Tracheal epithelial cell (primary cell): ENCODE results near the gene SPATA25. TPM values are rescaled to one million over a fixed set of nuclear protein-coding genes. Genes with fewer than 3 reads are reported as not detected.

Experiments used
- total RNA-seq: library from RNA; depleted of rRNA; stranded (reverse); fragments of >200 nt; gene quantifications from 2 replicates; pipeline ENCODE4 v1.2.1, GENCODE V29; 2014

The SPATA25 gene, protein sequence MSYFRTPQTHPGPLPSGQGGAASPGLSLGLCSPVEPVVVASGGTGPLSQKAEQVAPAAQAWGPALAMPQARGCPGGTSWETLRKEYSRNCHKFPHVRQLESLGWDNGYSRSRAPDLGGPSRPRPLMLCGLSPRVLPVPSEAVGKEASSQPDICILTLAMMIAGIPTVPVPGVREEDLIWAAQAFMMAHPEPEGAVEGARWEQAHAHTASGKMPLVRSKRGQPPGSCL
- 0.72 and 1.9 TPM in 2 replicates for total RNA-seq

DNA sequence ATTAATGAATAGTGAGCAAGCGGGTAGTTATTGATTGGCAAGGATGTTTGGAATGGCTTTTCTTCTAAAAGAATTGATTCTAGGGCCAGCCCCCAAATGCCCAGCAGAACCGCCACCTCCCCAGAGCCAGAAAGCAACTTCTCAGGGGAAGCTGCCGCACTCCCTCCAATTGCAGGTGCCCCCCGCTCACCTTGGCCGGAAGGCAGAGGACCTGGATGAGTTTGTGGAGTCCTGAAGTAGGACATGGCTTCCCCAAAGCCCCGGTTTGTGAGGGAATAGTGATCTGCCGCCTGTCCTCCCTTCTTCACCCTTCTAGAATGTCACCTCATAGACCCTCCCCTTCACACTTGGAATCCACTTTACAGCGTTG, at the start of gene SPATA25:
Gene SPATA25, minus strand, starts transcription at position 277 of the 370 bp plus-strand sequence. Its CDS starts 32 bp downstream, at position 245.

DNA sequence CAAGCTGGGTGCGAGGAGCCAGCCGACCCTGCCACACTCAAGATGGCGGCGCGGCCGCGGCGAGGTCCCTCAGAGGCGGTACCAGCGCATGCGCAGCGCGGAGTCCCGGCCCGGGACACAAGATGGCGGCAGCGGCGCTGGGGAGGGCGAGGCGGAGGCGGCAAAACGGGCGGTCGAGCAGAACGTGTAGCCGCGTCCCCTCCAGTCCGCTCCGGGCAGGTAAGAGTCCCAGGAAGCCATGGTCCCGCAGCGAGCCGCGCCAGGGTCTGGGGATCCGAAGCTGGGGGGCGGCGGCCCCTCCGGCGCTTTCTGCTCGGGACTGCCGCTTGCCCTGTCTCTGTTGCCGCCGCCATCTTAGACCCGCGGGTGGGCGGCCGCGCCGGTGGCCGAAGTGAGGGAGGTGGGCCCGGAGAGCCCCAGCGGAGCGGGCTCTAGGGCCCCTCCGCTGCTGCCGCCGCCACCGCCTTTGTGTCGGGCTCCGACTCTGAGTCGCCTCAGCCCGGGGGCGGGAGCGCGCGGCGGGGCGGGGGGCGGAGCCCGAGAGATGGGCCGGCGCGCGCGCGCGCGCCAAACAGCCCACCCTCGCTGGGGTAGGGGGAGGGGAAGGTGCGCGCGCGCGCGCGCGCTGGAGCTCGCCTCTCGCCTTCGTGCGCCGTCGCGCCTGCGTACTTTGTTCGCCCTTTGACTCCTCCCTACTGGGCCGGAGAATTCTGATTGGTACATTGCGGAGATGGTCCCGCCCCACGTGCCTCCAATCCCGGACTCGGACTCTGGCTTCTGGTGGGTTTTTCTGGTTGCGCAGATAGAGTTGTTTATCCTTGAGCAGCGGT, 47.4 kb upstream of the SPATA25 start, which contains the start of gene PCIF1:
Gene PCIF1, plus strand, starts transcription at position 98 of the 830 bp plus-strand sequence. CDS start 4,317 bp downstream, outside the sequence.

DNA sequence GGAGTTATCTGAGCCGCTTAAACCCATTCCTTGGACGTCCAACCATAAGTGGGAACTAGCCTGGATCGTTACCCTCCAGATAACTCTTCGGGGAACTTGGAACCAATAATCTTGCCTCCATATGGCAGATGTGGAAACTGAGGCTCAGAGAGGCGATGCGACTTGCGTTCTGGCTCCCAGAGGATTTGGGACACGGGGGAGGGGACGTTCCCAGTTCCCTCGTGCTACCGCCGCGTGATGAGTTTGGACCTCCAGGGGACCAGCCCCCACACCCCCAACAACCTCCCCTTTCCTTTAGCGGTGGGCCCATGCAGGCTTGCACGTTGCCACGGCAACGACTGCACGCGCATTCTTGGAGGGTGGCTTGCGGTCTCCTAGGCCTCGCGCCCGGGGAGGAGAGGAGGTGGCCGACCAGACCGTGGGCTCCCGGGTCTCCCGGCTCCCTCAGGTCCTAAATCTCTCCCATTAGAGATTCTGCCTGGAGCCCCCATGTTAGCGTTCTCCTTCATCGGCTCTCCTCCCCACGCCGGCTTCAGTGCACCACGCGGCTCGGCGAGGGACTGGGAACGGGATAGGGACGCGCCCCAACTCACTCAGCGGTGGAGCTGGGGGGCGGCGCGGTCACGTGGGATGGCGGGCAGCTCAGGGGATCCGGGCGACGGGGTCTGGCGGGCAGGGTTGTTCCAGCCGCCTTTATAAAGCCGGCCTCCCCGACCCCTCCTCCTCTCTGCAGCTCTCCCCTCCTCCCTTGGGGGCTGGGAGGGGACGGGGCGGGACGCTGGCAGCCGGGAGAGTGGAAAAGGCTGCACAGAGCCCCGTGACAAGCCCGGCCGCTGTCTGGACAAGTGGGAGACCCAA, 24.3 kb upstream of the SPATA25 start, which contains the start of gene PLTP:
Gene PLTP, minus strand, starts transcription at position 670 of the 858 bp plus-strand sequence. CDS start 703 bp downstream, outside the sequence.

DNA sequence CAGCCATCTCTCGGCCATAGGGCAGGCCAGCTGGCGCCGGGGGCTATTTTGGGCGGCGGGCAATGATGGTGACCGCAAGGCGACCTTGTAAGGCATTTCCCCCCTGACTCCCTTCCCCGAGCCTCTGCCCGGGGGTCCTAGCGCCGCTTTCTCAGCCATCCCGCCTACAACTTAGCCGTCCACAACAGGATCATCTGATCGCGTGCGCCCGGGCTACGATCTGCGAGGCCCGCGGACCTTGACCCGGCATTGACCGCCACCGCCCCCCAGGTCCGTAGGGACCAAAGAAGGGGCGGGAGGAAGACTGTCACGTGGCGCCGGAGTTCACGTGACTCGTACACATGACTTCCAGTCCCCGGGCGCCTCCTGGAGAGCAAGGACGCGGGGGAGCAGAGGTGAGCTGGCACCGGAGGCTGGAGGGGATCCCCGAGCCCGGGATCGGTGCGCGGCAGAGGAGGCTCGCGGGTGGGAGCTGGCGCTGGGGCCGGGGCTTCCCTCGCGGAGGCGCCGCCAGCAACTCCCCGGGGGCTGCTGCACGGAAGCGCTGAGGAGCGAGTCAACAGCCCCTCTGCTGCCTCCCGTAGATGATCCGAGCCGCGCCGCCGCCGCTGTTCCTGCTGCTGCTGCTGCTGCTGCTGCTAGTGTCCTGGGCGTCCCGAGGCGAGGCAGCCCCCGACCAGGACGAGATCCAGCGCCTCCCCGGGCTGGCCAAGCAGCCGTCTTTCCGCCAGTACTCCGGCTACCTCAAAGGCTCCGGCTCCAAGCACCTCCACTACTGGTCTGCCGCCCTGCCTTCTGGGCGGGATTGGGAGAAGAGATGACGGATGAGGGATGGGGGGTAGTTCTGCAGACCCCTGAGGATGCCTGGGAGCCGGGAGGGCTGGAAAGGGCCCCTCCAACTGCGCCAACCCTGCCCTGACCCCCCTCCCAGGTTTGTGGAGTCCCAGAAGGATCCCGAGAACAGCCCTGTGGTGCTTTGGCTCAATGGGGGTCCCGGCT, 3.9 kb upstream of the SPATA25 start, which contains the start of the genes CTSA and NEURL2:
Gene CTSA, plus strand, starts transcription at position 351 of the 999 bp plus-strand sequence. Its CDS starts 234 bp downstream, at position 585.
Gene NEURL2, minus strand, starts transcription at position 224 of the 999 bp plus-strand sequence. Its CDS starts 217 bp downstream, at position 7.

DNA sequence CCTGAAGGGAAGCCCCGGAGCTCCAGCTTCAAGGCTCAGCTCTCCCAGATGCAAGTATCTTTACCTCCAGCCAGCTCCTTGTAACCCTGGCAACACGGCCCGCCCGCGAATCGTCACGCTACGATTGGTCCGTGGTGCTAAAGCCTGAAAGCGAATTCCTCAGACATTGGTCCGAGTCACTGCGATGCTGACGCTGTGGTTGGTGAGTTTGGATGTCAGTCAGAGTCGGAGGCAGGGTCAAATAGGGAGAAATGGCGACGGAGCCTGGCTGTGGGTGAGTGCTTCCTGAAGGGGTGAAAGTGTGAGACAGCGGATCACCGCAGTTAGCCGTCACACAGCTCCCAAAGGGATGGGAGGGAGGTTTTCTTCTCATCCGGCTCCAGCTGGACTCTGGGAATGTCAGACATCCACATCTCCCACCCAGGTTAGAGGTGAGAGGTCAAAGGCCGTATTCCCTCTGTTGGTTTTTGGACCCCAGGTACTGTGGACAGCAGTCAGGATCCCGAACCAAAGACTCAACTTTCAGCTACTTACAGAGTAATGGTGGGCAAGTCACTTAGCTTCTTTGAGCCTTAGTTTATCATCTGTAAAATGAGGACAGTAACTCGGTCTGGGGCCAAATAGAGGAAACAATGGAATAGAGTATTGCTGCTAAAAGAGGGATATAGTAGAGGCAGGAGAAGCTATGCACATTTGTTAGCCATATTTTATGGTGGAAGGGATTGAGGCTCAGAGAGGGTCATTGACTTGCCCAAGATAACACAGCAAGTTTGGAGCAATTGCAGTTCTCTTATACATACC, 6.2 kb downstream of the SPATA25 start, which contains the start of gene ZSWIM1:
Gene ZSWIM1, plus strand, starts transcription at position 240 of the 801 bp plus-strand sequence. CDS start 1,366 bp downstream, outside the sequence.

DNA sequence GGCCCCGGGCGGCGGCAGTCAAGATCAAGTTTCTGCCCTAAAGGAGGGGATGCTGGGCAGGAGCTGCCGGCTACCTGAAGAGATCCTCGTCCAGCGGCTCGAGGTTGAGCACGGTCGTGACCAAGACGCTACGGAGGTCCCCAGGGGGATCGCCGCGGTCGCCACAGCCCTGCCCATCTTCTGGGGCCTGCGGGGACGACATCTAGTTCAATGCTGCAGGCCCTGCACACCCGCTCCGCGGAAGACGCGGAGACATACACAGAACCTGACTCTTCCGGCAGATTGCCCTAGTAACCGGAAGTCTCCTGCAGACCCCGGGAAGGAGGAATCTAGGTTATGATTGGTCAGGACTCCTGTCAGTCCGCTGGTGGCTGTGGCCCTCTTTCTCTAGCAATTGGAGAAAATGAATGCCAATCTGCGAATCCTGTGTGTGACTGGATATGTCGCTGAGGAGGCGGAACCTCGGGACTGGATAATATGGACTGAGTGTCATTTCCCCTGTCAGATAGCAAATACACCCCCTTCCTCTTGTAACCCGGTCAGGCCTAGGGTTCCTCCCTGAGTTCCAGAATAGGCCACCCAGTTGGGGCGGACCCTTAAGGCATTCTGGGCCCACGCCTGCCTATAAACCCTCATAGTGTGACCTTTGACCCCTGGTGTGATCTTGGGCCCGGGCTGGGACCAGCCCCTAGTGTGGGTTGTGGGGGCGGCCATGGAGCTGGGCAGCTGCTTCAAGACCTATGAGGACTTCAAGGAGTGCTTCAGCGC, 30.1 kb downstream of the SPATA25 start, which contains the start of the genes ACOT8 and ZSWIM3:
Gene ACOT8, minus strand, starts transcription at position 279 of the 768 bp plus-strand sequence. Its CDS starts 77 bp downstream, at position 202.
Gene ZSWIM3, plus strand, starts transcription at position 501 of the 768 bp plus-strand sequence. Its CDS starts 212 bp downstream, at position 713.

Other genes with a start within 250 kb of the SPATA25 start
- not detected in 2 replicates for gene WFDC11, start 217.4 kb downstream of the SPATA25 start, total RNA-seq
- gene WFDC13, start 185.6 kb downstream of the SPATA25 start, total RNA-seq = not detected in 2 replicates
- gene WFDC10B, start 182.6 kb downstream of the SPATA25 start, total RNA-seq = not detected in 2 replicates
- gene SPINT4, start 165.3 kb downstream of the SPATA25 start, total RNA-seq = not detected in 2 replicates
- gene WFDC3, start 95.7 kb downstream of the SPATA25 start, total RNA-seq = 0.48 TPM in 1 of 2 replicates, not detected in the other
- 8.7 and 12.3 TPM in 2 replicates for gene DNTTIP1, start 95.7 kb downstream of the SPATA25 start, total RNA-seq
- gene UBE2C, start 75.0 kb downstream of the SPATA25 start, total RNA-seq = 1.3 and 3.6 TPM in 2 replicates
- 0.43 TPM in 1 of 2 replicates, not detected in the other for gene TNNC2, start 60.3 kb downstream of the SPATA25 start, total RNA-seq
- 16.6 and 20.0 TPM in 2 replicates for gene SNX21, start 53.8 kb downstream of the SPATA25 start, total RNA-seq
- gene ACOT8, start 30.2 kb downstream of the SPATA25 start, total RNA-seq = 38.6 and 42.0 TPM in 2 replicates
- gene ZSWIM3, start 30.0 kb downstream of the SPATA25 start, total RNA-seq = 2.6 and 3.1 TPM in 2 replicates
- 2.4 and 3.4 TPM in 2 replicates for gene ZSWIM1, start 6.4 kb downstream of the SPATA25 start, total RNA-seq
- 4.5 and 5.5 TPM in 2 replicates for gene NEURL2, start 3.6 kb upstream of the SPATA25 start, total RNA-seq
- 16.2 and 21.9 TPM in 2 replicates for gene CTSA, start 3.7 kb upstream of the SPATA25 start, total RNA-seq
- 52.9 and 81.9 TPM in 2 replicates for gene PLTP, start 24.5 kb upstream of the SPATA25 start, total RNA-seq
- 5.3 and 9.6 TPM in 2 replicates for gene PCIF1, start 47.1 kb upstream of the SPATA25 start, total RNA-seq
- 8.1 and 10.4 TPM in 2 replicates for gene ZNF335, start 84.6 kb upstream of the SPATA25 start, total RNA-seq
- gene MMP9, start 121.3 kb upstream of the SPATA25 start, total RNA-seq = 0.21 and 16.4 TPM in 2 replicates
- under 0.01 TPM in 1 of 2 replicates, not detected in the other for gene SLC12A5, start 141.6 kb upstream of the SPATA25 start, total RNA-seq
- 7.0 and 9.2 TPM in 2 replicates for gene NCOA5, start 202.3 kb upstream of the SPATA25 start, total RNA-seq
- gene CD40, start 230.7 kb upstream of the SPATA25 start, total RNA-seq = 10.0 and 28.4 TPM in 2 replicates